Testis (tissue), 2 donors: ENCODE measurements around the gene SCIN.

Experiments used
- POLR2A ChIP-seq: fragments of 450-650 bp; IDR thresholded peaks from one replicate; pipeline ENCODE4 v1.6.1; 2017; ENCODE audit warnings: antibody characterized with exemption, mild to moderate bottlenecking, moderate library complexity
- TF ChIP-seq, protein P1 (sequence below), 3 experiments: fragments of 450-650 bp in 2 of 3; fragments of 200-600 bp in 1 of 3; sonication (generic) in 1 of 3; IDR thresholded peaks; one replicate each; pipeline ENCODE4 v1.5.1; 2016 to 2019; ENCODE audit warnings: antibody characterized with exemption in 3 of 3, mild to moderate bottlenecking in 2 of 3, moderate library complexity in 1 of 3

DNA sequence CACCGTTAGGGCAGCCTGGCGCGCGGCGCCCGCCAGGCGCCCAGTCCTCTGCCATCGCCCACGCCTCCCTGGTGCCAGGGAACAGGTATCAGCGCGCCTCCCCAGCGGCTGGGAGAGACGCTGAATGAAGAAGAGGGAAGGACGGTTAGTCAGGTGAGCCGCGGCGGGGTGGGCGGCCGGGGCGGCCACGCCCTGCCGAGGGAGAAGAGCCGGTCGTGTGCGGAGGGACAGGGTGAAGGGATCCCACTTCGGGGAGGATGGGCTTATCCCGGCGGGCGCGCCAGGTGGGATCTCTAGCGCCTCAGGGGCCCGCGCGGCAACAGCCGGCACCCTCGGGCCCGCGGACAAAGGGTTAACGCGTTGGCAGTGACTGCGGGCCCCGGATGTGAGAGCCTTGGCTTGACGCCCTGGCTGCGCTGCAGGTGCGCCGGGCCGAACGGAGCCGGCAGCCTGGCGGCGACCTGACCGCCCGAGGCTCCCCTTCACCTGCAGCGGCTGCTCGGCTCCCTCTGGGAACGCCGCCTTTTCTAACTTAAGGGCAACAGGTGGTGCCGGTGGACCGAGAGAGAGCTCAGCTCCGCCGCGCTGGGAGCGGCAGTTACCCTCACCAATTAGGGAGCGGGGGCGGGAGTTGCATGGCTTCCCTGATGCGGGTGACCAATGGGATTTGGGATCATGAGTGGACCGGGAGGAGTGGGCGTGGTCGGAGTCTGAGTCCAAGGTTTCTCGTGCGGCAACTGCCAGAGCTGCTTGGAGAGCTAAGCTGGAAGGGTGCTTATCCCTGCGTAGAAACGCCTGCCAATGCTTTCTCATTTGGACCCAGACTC, 116.6 kb downstream of the SCIN start, which contains the start of gene ARL4A:
- no peak for TF ChIP-seq POLR2A
- TF ChIP-seq, protein P1, sequence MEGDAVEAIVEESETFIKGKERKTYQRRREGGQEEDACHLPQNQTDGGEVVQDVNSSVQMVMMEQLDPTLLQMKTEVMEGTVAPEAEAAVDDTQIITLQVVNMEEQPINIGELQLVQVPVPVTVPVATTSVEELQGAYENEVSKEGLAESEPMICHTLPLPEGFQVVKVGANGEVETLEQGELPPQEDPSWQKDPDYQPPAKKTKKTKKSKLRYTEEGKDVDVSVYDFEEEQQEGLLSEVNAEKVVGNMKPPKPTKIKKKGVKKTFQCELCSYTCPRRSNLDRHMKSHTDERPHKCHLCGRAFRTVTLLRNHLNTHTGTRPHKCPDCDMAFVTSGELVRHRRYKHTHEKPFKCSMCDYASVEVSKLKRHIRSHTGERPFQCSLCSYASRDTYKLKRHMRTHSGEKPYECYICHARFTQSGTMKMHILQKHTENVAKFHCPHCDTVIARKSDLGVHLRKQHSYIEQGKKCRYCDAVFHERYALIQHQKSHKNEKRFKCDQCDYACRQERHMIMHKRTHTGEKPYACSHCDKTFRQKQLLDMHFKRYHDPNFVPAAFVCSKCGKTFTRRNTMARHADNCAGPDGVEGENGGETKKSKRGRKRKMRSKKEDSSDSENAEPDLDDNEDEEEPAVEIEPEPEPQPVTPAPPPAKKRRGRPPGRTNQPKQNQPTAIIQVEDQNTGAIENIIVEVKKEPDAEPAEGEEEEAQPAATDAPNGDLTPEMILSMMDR (IDR thresholded peaks at IDR 0.05), result no peak
